NCI-H2227 treated with DMSO at 0.1 percent for 48 hours (cell line): Measurements from ENCODE around the gene TMEM144.
"Not testable (repeated sequence)": the region's sequence is repeated elsewhere in the genome, so short reads cannot be mapped to it uniquely, and the experiment has no call there.

Experiments used
- DNase-seq: peaks from one replicate; lab custom pipeline; 2025; lab: John Stamatoyannopoulos, UW

The TMEM144 gene

DNA sequence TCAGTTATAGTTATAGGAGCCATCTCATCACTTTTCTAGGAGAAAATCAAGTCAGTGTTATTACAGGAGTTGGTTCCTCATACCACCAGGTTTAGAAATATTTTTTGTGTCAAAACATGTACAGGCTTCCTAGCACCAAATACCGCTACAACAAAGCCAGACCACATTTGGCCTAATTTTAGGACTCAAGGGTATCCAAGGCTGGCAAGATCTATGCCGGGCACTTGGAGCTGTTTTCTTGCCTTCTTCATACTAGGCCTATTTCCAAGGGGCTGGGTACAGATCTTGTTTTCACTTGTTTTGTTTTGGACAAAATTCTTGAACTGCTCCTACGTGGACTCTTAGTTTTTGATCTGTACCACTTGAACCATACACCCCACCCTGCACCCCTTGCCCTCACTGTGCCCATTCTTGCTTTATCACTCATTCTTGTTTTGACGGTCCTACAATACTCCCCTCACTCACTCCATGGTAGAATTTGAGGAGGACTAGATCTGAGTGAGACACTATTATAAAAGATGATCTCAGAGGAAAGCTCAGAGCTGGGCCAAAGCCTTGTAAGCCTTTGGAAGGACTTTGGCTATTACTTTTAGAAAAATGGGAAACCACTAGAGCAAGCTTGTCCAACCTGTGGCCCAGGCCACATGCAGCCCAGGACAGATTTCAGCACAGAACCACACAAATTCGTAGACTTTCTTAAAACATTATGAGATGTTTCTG is 17.7 kb upstream of the TMEM144 start:
- DNase-seq: no peak

DNA sequence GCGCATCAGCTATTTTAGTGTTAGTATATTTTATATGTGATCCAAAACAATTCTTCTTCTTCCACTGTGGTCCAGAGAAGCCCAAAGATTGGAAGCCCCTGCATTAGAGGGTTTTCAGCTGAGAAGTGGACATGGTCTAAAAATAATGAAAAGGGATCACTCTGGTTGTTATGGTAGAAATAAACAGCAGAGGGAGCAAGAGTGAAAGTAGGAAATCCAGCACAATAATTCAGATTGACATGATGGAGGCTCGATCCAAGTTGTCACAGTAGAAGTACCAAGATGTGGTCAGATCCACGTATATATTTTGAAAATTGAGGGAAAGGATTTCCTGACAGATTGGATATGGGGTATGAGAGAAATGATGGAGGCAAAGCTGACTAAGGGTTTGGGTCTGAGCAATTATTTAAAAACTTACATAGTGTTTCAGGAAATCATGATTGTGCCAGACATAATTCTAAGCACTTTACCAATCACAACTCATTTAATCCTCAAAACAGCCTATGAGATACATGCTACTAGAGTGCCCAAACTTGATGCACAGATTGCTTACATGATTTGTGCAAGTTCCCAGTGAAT is 17.0 kb upstream of the TMEM144 start:
- peak; percentile 66 for DNase-seq

DNA sequence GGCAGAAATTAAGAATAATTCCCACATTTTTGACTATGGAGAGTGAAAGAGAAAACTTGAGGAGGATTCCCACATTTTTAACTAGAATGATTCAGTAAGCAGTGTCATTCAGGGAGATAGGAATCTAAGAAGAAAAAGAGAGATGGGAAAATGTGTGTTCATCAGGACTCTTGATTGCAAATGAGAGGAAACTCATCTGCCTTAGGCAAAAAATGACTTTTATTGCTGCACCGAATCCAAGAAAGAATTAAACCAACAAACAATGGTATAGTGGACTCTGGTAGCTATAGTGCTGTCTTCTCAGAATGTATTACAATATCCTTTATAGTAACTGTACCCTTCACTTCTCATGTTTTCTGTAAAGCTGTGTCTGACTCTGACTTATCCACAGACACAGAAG is 15.0 kb upstream of the TMEM144 start:
- no peak for DNase-seq

DNA sequence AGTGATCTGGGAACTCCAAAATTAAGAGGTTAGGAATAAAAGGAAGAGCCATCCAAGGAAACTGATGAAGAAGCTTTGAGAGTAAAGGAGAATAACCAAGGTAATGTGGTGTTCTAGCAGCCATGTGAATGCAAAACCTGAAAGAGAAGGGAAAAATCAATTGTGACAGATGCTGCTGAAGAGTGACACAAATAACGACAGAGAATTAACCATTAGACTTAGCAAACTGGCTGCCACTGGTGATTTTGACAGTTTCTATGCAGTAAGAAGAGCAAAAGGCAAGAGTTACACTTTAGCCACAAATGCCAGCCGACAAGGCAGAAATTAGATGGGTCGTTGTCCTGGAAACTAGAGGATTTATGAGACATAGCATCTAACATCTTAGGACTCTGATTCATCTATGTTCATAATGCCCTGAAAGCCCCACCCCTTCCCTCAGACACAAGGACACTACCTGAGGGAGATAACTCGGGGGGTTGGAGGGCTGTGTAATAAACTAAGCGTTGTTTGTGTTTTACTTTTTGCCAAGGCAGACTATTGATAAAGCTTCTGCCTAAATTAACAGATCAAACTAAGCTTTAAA is 13.0 kb upstream of the TMEM144 start:
- DNase-seq: no peak

DNA sequence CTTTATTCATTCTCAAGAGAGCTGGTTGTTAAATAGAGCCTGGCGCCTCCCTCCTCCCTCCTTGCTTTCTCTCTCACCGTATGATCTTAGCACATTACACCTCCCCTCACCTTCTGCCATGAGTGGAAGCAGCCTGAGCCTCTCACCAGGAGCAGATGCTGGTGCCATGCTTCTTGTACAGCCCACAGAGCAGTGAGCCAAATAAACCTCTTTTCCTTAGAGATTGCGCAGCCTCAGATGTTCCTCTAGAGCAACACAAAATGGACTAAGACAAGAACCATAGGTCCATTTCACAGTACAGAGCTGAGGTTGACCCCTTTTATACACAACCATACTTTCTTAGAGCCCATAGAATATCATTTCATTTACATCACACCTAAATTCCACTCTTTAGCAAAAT is 10.1 kb upstream of the TMEM144 start:
- no peak for DNase-seq

DNA sequence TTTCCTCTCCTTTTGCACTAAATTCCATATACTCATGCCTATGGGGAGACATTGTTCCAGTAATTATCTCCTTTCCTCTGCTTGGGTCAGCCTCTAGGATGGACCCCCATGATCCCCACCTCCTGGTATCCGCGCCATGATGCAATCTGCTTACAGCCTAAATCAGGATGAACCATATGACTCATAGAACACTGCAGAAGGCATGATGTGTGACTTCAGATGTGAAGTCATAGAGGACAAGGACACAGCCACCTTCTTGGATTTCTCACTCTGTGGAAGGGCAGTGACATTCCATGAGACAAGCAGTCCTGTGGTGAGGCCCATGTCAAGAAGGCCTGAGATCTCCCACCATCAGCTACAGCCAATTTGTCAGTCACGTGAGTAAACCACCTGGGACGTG is 9.0 kb upstream of the TMEM144 start:
- no peak for DNase-seq

DNA sequence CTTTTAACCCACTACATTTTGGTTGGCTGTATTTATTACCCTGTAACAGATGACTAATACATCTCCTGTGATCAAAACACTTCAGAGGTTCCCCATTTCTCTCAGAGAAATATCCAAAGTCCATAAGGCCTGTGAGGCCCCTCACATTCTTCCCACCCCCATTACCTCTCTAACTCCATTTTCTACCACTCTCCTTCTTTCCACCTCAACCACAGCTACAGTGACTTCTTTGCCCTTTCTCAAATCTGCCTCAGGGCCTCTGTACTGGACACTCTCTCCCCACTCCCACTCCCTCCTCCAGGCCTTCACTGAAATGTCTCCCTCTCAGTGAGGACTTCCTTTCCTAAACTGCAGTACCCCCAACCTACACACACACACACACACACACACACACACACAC is 8.4 kb upstream of the TMEM144 start:
- DNase-seq: no peak

DNA sequence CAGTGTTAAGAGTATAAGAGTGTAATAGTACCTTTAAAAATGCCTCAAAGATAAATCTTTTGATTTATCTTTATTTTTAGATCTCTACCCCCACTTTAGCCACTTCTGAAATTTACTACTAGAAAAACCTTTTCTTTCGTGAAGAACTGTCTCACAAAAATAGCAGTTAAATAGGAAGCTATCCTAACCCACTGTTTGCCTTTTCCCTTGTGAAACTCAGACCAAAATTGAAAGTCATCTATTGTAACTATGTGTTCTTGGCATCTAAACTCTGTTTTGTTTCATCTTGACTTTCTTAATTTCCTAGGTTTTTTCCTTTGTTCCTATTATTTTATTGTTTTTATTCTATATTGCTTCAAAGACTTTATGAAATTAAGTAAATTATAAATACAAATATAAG is 7.8 kb upstream of the TMEM144 start:
- DNase-seq: no peak

DNA sequence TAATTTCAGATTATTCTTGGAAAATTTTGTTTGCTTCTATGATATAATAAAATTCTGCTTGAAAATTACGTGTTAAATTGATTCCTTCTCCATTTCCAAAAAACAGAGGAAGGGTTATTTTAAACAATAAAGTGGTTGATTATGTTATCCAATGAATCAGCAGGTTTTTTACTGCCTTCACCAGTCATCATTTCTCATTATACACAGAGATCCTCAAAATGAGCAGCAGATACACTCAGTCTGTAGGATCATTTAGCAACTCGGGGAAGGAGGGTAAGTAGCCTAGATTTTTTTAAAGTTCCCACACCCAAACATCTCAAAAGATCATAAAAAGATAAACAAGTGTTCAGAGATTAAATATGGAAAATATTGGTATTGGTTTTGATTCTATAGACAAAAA is 6.8 kb upstream of the TMEM144 start:
- no peak for DNase-seq

DNA sequence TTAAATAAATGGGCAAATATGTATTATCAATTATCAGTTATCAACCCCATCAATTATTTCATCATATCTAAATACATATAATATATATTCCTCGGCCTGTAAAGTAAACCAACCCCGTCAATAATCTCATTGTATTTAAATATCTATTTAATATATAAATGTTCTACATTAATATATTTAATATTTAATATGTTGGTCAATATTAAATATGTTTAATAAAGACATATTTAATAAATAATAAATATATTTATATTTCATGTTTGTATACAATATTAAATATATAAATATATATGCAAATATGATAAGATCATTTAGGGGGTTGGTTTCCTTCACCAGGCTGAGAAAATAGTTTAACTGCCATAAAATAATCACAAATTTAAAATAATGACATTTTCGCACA is 6.4 kb upstream of the TMEM144 start:
- DNase-seq: no peak

DNA sequence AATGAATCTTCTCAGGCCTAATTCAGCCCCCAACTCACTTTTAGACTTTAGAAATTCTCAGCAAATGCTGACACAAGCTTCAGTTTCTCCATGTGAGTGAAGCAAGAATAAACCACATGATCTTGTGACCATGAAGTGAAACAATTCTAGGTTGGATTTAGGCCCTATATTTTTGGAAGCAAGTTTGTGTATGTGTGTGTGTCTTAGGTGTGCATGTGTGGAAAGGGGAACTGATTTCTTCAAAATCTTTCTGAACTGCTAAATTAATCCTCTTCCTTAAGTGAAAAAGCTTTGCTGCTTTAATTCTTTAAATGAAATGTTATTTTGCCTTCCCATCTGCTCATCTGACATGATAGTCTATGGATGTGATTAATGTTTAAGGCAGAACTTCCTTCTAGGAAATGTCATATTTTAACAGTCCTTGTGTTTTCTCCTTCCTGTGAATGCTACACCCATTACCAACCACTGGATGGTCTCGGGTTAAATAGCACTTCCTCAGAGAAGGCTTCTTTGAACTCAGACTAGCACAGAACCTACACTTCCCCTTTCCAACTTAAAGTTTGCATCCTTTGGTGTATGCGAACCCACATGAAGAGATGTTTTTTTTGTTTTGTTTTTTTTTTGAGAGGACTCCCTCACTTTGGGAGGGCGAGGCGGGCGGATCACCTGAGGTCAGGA is 1.2 kb upstream of the TMEM144 start:
- DNase-seq: no peak

DNA sequence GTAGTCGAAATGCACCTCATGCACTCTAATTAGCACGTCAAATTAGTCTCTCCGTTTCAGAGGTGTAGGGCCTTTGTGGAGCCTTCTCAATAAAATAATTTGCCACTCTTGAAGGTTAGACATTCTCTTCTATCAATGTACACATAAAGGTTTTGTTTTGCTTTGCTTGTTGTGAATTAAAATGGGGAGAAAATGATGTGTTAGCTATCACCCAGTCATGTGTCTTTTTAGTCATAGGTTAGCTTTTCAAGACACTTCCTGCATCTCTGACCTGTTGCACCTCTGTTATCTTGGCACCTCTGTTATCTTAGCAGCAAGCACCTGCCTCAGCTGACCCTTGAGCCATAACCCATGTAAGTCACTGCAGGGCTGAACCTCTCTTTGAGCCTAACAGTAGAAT is 936 bp downstream of the TMEM144 start:
- no peak for DNase-seq

DNA sequence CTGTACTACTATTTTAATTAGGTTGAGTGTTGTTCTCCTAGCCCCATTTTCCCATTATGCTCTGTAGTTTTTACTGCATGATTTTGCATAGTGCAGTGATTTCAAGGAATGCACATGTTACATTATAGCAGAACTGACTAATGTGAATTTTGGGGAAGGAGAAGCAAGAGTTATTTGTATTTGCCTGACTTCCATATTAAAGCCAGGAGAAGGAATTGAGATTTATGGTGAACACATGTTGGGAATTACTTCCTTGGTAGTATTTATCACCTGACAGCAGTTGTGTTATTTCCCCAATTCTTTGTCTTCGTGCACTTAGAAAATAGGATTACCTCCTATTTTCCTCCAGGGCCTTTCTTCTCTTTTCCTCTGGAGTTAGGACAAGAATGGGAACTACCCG is 3.2 kb downstream of the TMEM144 start:
- no peak for DNase-seq

DNA sequence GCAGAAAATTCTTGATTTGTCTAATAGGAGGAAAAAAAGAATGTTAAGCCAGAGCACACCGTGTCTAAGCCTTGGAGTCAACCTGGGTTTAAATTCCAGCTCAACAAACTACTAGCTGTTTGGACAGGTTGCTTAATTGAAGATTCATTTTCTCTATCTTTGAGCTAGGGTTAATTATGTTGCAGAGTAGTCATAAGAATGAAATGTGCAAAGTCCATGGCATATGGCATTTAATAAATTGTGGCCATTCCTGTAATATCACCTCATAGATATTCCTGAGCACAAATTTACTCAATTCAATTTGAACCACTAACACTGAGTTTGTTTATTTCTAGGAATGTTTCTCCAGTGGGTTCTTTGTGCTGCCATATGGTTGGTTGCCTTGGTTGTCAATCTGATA is 4.6 kb downstream of the TMEM144 start:
- no peak for DNase-seq

DNA sequence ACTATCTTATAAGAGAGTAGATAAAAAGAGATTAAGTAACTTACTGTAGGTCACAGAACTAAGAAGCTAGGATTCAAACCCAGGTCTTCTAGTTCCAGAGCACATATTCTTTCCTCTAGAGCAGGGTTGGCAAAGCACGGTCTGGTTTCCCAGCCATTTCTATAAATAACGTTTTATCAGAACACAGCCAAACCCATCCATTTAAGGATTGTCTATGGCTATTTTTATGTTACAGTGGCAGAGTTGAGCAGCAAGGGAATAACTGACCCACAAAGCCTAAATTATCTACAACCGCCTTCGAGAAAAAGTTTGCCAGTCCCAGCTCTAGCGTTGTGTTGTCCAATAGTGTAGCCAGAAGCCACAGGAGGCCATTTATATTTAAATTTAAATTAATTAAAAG is 7.5 kb downstream of the TMEM144 start:
- no peak for DNase-seq

DNA sequence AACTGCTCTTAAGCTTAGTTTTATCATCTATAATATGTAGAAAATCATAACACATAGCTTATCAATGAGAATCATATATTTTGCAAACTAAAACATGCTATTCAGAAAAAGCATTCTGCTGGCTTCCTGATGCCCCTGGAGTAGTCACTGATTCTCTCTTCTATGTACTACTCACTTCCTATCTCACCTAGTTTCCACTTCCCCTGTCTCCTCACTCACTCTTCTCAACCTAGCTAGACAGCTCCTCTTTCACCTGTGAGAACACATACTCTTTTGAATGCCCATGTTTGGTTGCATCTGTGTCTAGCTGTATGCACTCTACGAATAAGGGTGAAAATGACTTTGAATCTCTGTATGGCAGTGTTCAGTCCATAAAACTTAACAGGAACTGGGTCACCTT is 9.3 kb downstream of the TMEM144 start:
- no peak for DNase-seq

DNA sequence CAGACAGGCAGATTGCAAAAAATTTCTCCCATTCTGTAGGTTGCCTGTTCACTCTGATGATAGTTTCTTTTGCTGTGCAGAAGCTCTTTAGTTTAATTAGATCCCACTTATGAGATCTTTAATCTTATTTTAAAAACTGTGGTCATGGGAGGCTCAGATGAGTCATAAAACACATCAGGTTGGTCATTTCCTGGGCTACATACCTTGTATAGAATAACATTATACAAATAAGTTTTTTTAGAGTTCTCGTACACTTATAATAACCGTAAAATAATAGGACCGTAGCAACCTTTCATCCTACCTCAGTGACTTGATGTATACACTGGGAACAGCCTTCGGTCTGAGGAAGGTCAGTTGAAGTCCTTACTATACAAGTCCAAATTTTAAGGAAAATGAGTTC is 14.0 kb downstream of the TMEM144 start:
- DNase-seq: not testable (repeated sequence)

DNA sequence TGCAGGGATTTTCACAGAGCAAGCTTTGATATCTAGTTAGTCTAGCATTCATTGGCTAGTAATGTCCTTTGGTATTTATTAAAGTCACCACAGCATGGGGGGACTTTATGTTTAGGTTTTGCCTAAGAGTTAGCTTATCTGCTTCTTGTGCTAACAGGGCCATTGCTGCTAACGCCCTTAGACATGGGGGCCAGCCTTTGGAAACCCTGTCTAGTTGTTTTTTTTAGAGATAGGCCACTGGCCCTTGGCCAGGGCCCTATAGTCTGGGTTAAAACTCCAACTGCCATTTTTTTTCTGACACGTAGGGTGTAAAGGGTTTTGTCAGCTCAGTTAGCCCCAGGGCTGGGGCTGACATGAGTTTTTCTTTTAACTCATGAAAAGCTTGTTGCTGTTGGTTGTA is 14.7 kb downstream of the TMEM144 start:
- DNase-seq: not testable (repeated sequence)

DNA sequence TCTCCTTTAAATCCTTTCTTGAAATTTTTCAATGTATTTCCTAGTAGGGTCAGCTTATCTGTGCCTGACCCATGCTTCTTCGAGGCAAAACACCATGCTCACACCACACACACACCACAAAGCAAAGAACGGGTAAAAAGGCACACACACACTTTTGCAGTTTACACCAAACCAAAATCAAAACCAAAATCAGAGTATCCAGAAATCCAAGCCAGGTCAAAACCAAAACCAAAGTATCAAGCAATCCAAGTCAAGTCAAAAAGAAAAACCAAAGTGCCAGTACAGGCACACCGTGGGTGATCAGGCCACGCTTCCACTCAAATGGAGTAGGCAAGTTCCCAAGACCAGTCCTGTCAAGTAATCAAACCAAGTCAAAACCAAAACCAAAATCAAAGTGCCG is 17.6 kb downstream of the TMEM144 start:
- DNase-seq: not testable (repeated sequence)

DNA sequence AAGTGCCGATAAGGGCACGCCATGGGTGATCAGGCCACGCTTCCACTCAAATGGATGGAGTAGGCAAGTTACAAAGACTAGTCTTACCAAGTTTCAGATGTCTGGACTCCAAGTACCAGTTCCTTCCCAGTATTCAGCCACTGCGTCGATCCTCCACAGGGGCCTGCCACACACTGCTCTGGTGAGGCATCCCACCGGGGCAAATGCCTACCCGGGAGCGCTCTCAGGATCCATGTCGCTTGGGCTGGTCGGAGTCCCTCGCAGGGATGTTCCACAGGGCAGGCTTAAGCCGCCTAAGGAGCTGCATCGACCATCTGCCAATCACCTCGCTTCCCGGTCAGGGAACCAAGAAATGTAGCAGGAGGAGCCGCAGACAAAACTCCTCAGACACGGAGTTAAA is 18.1 kb downstream of the TMEM144 start:
- not testable (repeated sequence) for DNase-seq

DNA sequence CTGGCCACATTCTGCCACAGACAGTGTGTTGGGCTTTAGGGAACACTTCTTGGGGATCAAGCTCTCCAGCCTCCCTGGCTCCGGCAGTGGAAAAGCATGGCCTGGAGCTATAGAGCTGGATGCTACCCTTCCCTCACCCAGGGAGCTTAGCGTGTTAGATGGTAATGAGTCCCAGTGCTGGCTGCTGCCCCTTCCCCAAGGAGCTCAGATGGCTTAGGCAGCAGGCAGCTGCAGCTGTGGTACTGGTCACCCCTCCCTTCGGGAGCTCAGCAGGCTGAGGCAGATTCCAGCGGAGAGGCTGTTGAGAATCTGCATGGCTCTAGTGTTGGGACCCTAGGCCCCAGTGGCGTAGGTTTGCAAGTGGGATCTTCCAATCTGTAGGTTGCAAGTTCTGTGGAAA is 19.5 kb downstream of the TMEM144 start:
- no peak for DNase-seq

DNA sequence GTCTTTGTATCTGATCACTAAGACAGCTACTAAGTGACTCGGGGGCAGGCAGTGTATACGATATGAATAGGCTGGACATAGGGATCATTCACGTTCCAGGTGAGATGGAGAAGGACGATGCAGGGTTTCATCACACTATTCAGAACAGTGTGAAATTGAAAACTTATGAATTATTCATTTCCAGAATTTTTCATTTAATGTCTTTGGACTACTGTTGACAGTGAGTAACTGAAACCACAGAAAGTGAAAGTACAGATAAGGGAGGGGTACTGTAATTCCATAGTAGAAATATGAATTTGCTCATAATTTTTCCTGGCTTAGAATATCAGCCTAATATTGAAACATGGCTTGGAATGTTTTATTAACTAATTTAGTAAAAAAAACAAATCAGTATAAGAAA is 24.4 kb downstream of the TMEM144 start:
- no peak for DNase-seq

DNA sequence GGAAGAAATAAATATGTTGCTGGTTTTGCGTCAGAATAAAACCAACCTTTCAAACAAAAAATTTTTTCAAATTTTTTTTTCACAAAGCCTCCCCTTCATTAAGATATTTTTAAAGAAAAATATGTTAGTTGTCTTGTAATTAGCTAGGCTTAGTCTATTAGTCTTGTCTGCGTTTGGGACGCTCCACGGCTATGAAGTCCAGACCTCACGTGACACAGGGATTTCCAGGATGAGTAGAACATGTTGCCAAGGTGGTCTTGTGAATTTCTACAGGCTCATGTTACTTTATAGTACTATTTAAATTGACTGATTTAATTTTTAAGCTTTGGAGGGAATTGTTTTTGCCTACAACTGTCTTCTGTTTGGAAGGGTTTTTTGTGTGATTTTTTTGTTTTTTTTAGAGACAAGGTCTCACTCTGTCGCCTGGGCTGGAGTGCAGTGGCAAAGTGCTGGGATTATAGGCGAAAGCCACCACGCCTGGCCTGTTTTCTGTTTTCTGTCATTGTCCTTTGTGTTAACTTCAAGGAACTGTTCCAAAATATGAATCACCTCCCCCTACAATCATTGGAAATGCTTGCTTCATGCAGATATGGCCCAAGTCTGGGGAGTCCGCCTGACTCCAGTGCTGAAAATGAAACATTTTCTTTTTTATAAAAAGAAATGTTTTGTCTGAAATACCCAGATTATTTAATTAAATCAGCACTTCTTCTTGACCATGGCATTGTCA is 26.2 kb downstream of the TMEM144 start:
- DNase-seq: no peak
